Measurements from ENCODE around the gene MROH9.

Gene MROH9

DNA sequence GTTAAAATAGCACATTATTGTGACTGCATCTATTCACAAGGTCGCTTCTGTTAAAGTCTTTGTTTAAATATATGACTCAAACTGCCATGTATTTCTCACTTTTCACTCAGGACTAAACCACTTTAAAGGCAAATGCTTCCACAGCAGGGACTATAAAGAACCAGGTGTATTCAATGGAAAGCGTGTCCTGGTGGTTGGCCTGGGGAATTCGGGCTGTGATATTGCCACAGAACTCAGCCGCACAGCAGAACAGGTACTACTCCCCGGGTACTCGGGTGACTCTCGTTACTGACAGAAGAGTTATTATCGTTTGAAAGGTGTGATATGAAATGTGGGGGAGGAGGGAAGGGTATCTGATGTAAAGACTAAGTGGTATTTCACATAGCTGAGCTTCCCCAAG lies 172.6 kb downstream of the MROH9 start:
- TF ChIP-seq TAF1 (IDR thresholded peaks at IDR 0.05; ENCODE audit: low read depth) (no peak), TEAD4 (IDR thresholded peaks at IDR 0.05) (no peak), CREB1 (IDR thresholded peaks at IDR 0.05; ENCODE audit: low read depth) (no peak), NFIC (IDR thresholded peaks at IDR 0.05) (no peak), YY1 (IDR thresholded peaks at IDR 0.05; ENCODE audit: low read depth) (no peak), CEBPB (IDR thresholded peaks at IDR 0.05) (no peak)

DNA sequence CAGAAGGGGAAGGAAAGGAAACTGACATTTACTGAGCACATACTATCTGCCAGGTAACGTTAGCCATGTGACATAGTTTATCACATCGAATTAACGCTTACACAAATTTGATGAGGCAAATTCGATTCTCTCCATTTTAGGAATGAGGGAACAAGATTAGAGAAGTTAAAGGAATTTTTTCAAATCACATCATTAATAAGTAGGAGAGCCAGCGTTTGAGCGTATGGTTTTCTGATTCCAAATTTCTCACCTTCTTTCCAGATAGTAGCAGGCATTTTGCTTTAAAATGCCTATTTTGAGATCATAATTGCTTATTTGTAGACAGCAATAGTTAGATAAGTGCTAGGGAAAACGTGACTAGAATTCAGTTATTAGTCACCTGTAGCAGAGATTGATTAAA lies 174.6 kb downstream of the MROH9 start:
- no peak for TF ChIP-seq NFIC (IDR thresholded peaks at IDR 0.05)

- TF ChIP-seq CEBPB (IDR thresholded peaks at IDR 0.05) (no peak), ZBTB7A (IDR thresholded peaks at IDR 0.05; ENCODE audit: low read depth) (no peak), YY1 (IDR thresholded peaks at IDR 0.05; ENCODE audit: low read depth) (no peak), EP300 (IDR thresholded peaks at IDR 0.05; ENCODE audit: borderline replicate concordance) (no peak), REST (IDR thresholded peaks at IDR 0.05; ENCODE audit: low read depth) (no peak), NFIC (IDR thresholded peaks at IDR 0.05) (no peak), RAD21 (IDR thresholded peaks at IDR 0.05; ENCODE audit: low read depth) (no peak), TAF1 (IDR thresholded peaks at IDR 0.05; ENCODE audit: low read depth) (no peak), USF1 (IDR thresholded peaks at IDR 0.05) (no peak), TEAD4 (IDR thresholded peaks at IDR 0.05) (no peak), CREB1 (IDR thresholded peaks at IDR 0.05; ENCODE audit: low read depth) (no peak)
- TF ChIP-seq, protein P1, sequence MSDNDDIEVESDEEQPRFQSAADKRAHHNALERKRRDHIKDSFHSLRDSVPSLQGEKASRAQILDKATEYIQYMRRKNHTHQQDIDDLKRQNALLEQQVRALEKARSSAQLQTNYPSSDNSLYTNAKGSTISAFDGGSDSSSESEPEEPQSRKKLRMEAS (IDR thresholded peaks at IDR 0.05) = no peak
These were observed 175.4 kb downstream of the MROH9 start for GRCh38 chr1:171110621-171111326.

- no peak for TF ChIP-seq TCF12 (IDR thresholded peaks at IDR 0.05; ENCODE audit: low read depth)
- TF ChIP-seq NFIC (IDR thresholded peaks at IDR 0.05) = no peak
- TF ChIP-seq YY1 (IDR thresholded peaks at IDR 0.05; ENCODE audit: low read depth) = no peak
- no peak for TF ChIP-seq EGR1 (IDR thresholded peaks at IDR 0.05)
- no peak for TF ChIP-seq EP300 (IDR thresholded peaks at IDR 0.05; ENCODE audit: borderline replicate concordance)
- TF ChIP-seq ZBTB7A (IDR thresholded peaks at IDR 0.05; ENCODE audit: low read depth) = no peak
- no peak for TF ChIP-seq REST (IDR thresholded peaks at IDR 0.05; ENCODE audit: low read depth)
- TF ChIP-seq TAF1 (IDR thresholded peaks at IDR 0.05; ENCODE audit: low read depth) = no peak
- TF ChIP-seq RAD21 (IDR thresholded peaks at IDR 0.05; ENCODE audit: low read depth) = no peak
- TF ChIP-seq TEAD4 (IDR thresholded peaks at IDR 0.05) = no peak
- TF ChIP-seq USF1 (IDR thresholded peaks at IDR 0.05) = no peak
These were observed 176.8 kb downstream of the MROH9 start for GRCh38 chr1:171112119-171112518.

- TF ChIP-seq USF1 (IDR thresholded peaks at IDR 0.05) = no peak
- TF ChIP-seq CEBPB (IDR thresholded peaks at IDR 0.05) = no peak
- no peak for TF ChIP-seq YY1 (IDR thresholded peaks at IDR 0.05; ENCODE audit: low read depth)
- TF ChIP-seq ZBTB7A (IDR thresholded peaks at IDR 0.05; ENCODE audit: low read depth) = no peak
- TF ChIP-seq, protein P1 (IDR thresholded peaks at IDR 0.05) = no peak
- TF ChIP-seq EP300 (IDR thresholded peaks at IDR 0.05; ENCODE audit: borderline replicate concordance) = no peak
- TF ChIP-seq REST (IDR thresholded peaks at IDR 0.05; ENCODE audit: low read depth) = no peak
- no peak for TF ChIP-seq TEAD4 (IDR thresholded peaks at IDR 0.05)
- no peak for TF ChIP-seq NFIC (IDR thresholded peaks at IDR 0.05)
- no peak for TF ChIP-seq FOXM1 (IDR thresholded peaks at IDR 0.05; ENCODE audit: borderline replicate concordance, low read depth)
- no peak for TF ChIP-seq TCF12 (IDR thresholded peaks at IDR 0.05; ENCODE audit: low read depth)
- no peak for TF ChIP-seq RAD21 (IDR thresholded peaks at IDR 0.05; ENCODE audit: low read depth)
- TF ChIP-seq CREB1 (IDR thresholded peaks at IDR 0.05; ENCODE audit: low read depth) = no peak
- no peak for TF ChIP-seq EGR1 (IDR thresholded peaks at IDR 0.05)
- no peak for TF ChIP-seq TAF1 (IDR thresholded peaks at IDR 0.05; ENCODE audit: low read depth)
These were observed 178.0 kb downstream of the MROH9 start for GRCh38 chr1:171113382-171113781.
